Panc1 (cell line): ENCODE data around the gene DCAF6.

Experiments used
- CTCF ChIP-seq: fragments of 450-650 bp; IDR thresholded peaks from 2 replicates; pipeline ENCODE4 v1.5.1; 2017; ENCODE audit warnings: mild to moderate bottlenecking
- REST ChIP-seq, 2 experiments: IDR thresholded peaks; 2 replicates each; pipeline ENCODE4 v1.6.1; 2011 to 2012; ENCODE audit warnings: low read depth in 2 of 2, control low read depth in 1 of 2, low read length in 1 of 2, mild to moderate bottlenecking in 1 of 2, moderate library complexity in 1 of 2; ENCODE audit not compliant: insufficient read depth in 1 of 2
- TCF7L2 ChIP-seq: IDR thresholded peaks from 2 replicates; pipeline ENCODE4 v1.6.1; 2011; ENCODE audit warnings: mild to moderate bottlenecking, low read depth, low read length, inconsistent platforms

DNA sequence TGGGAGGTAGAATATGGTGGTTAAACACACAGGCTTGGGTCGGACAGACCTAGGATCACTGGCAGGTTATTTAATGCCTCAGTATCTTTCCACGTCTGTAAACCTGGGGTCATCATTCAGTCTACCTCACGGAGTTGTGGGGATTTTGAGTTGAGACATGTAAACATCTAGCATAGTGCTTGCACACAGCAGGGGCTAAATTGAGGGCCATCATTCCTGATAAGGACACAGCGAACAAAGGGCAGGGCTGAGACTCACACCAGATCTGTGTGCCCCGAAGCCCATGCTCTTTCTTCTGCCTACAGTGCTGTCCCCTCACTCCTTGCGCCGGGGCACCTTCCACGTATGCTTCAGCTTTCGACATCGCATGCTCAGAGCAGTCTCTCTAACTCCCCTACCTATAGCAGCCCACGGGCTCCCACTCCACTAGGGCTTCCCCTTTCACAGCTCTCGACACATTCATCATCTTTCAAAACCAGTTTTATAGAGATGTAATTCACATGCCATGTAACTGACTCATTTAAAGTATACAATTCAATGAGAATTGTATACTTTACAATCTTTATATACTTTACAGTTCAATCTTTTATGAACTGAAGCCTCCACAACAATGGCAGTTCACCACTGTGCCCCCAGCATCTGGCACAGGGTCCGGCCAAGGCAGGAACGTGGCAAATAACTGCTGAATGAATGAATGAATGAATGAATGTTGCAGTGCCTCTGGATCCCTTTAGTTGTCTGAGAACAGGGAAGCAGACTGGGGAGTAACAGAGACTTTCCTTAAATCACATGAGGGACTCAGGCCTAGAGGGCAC, 152.2 kb downstream of the DCAF6 start:
- TF ChIP-seq CTCF = no peak
- no peak for TF ChIP-seq REST (IDR thresholded peaks at IDR 0.05; ENCODE audit: insufficient read depth in 1 of 2, low read depth in 2 of 2, low read length in 1 of 2)
- TF ChIP-seq TCF7L2 = no peak
